ENCODE measurements around the gene KIRREL2. TPM values are rescaled to one million over a fixed set of nuclear protein-coding genes. Genes with fewer than 3 reads are reported as not detected.
"Not testable (repeated sequence)": the region's sequence is repeated elsewhere in the genome, so short reads cannot be mapped to it uniquely, and the experiment has no call there.

Gene KIRREL2
- total RNA-seq, 1 donor from 2014 or later = 0.18 TPM

DNA sequence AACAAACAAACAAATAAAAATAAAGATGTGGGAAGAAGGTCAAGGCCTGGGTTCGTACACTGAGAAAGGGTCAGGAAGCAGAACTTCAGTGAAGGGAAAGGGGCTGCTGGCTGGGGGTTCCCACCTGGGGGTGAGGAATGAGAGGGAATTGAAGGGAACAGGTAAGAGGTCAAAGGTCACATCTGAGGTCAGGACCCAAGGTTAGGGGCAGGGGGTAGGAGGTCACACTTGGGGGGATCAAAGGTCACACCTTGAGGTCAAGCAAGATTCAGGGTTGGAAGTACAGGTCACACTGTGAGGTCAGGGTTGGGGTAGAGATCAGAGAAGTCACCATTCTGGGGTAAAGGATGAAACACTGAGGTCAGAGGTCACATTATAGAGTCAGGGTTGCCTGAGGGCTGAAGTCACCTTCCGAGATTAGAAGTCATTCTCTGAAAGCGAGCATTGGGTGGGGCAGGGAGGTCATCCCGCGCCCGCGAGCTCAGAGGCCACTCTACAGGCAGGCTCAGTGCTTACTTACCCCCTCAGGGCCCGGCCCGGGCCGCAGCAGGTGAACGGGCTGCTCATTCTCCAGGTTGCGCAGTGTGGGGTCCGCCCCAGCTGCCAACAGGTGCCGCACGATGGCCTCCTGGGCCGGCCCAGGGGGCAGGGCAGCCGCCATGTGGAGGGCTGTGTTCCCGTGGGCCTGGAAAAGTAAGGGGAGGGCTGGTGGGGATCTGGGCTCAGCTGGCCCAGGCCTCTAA, 32.8 kb downstream of the KIRREL2 start:
- no peak for TF ChIP-seq EZH2 (IDR thresholded peaks at IDR 0.05; ENCODE audit: insufficient read depth, low read length)
- TF ChIP-seq, protein P1, sequence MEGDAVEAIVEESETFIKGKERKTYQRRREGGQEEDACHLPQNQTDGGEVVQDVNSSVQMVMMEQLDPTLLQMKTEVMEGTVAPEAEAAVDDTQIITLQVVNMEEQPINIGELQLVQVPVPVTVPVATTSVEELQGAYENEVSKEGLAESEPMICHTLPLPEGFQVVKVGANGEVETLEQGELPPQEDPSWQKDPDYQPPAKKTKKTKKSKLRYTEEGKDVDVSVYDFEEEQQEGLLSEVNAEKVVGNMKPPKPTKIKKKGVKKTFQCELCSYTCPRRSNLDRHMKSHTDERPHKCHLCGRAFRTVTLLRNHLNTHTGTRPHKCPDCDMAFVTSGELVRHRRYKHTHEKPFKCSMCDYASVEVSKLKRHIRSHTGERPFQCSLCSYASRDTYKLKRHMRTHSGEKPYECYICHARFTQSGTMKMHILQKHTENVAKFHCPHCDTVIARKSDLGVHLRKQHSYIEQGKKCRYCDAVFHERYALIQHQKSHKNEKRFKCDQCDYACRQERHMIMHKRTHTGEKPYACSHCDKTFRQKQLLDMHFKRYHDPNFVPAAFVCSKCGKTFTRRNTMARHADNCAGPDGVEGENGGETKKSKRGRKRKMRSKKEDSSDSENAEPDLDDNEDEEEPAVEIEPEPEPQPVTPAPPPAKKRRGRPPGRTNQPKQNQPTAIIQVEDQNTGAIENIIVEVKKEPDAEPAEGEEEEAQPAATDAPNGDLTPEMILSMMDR (IDR thresholded peaks at IDR 0.05; ENCODE audit: insufficient read depth, low read depth, low read length) = no peak
- H4K20me1 ChIP-seq (ENCODE audit: insufficient read depth, low read length) = peaks cover 5% of the 10 kb centered on the region
- no peak overlapping the region for H3K27ac ChIP-seq (ENCODE audit: low read depth, low read length)
- peaks cover 26% of the 10 kb centered on the region for H3K36me3 Mint-ChIP-seq (ENCODE audit: low read depth, unreplicated experiment)
- no peak overlapping the region for H3K4me2 ChIP-seq (ENCODE audit: low read length)
- H3K4me3 Mint-ChIP-seq (ENCODE audit: unreplicated experiment) = no peak overlapping the region
- no peak overlapping the region for H3K4me3 ChIP-seq (ENCODE audit: insufficient read depth, low read depth, low read length)
- H3K9ac ChIP-seq (ENCODE audit: low read length) = no peak overlapping the region
- no peaks in the 10 kb centered on the region for H3K4me1 ChIP-seq (ENCODE audit: insufficient read depth, low read length)
- H2AFZ ChIP-seq (ENCODE audit: low read depth, low read length) = no peak overlapping the region
- FAIRE-seq (no peak), DNase-seq (ENCODE audit: low read depth) (no peak)
- no peaks in the 10 kb centered on the region for H3K79me2 ChIP-seq (ENCODE audit: insufficient read depth, low read length)
- no peaks in the 10 kb centered on the region for H3K27me3 Mint-ChIP-seq (ENCODE audit: low read depth, unreplicated experiment)
- peaks cover 5% of the 10 kb centered on the region for H3K36me3 ChIP-seq (ENCODE audit: insufficient read depth, low read length)
- no peaks in the 10 kb centered on the region for H3K9me3 Mint-ChIP-seq (ENCODE audit: unreplicated experiment)
- no peaks in the 10 kb centered on the region for H3K9me3 ChIP-seq (ENCODE audit: insufficient read depth, low read depth, low read length)
- H3K4me1 Mint-ChIP-seq (ENCODE audit: low read depth, unreplicated experiment) = peaks cover 2% of the 10 kb centered on the region
- no peak overlapping the region for H3K27ac Mint-ChIP-seq (ENCODE audit: unreplicated experiment)
- no peaks in the 10 kb centered on the region for H3K27me3 ChIP-seq (ENCODE audit: insufficient read depth, low read length)

DNA sequence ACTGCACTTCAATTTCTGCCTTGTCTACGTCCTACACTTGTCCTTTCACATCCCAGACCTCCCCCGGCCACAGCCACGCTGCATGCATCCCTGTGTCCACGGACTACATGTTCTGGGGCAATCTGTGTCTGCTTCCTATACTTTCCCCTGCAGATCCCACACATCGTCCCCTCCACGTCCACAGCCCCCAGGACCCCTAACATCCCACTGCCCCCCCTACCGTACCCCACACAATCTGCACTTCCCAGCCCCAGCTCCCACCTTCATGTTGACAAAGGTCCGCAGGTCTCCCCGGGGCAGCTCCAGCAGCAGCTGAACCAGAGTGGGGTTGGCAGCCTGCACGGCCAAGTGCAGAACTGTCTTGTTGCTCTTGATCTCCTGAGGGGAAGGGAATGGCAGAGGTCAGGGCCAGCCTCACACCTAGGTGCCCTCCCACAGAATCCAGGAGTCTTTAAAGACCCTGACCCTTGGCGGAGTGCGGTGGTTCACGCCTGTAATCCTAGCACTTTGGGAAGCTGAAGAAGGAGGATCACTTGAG, 33.5 kb downstream of the KIRREL2 start:
- H2AFZ ChIP-seq (ENCODE audit: low read depth, low read length) = no peak overlapping the region

DNA sequence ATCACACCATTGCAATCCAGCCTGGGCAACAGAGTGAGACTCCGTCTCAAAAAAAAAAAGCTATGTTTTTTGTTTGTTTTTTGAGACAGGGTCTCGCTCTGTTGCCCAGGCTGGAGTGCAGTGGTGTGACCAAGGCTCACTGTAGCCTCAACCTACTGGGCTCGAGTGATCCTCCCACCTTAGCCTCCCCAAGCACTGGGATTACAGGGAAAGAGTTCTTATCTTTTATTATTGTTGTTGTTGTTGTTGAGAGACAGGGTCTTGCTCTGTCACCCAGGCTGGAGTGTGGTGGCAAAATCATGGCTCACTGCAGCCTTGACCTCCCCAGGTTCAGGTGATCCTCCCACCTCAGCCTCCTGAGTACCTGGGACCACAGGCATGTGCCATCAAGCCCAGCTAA, 35.1 kb downstream of the KIRREL2 start:
- not testable (repeated sequence) for H3K27ac Mint-ChIP-seq (ENCODE audit: unreplicated experiment); H3K4me1 Mint-ChIP-seq (ENCODE audit: low read depth, unreplicated experiment); DNase-seq (ENCODE audit: low read depth); H3K9me3 Mint-ChIP-seq (ENCODE audit: unreplicated experiment); H3K4me2 ChIP-seq (ENCODE audit: low read length); H2AFZ ChIP-seq (ENCODE audit: low read depth, low read length); FAIRE-seq; H3K79me2 ChIP-seq (ENCODE audit: insufficient read depth, low read length); H3K27me3 ChIP-seq (ENCODE audit: insufficient read depth, low read length); H4K20me1 ChIP-seq (ENCODE audit: insufficient read depth, low read length); H3K9ac ChIP-seq (ENCODE audit: low read length); H3K4me3 ChIP-seq (ENCODE audit: insufficient read depth, low read depth, low read length); H3K27ac ChIP-seq (ENCODE audit: low read depth, low read length); H3K4me3 Mint-ChIP-seq (ENCODE audit: unreplicated experiment); H3K4me1 ChIP-seq (ENCODE audit: insufficient read depth, low read length); H3K9me3 ChIP-seq (ENCODE audit: insufficient read depth, low read depth, low read length); H3K36me3 ChIP-seq (ENCODE audit: insufficient read depth, low read length); H3K27me3 Mint-ChIP-seq (ENCODE audit: low read depth, unreplicated experiment)
- H3K36me3 Mint-ChIP-seq (ENCODE audit: low read depth, unreplicated experiment) = peaks cover 22% of the 10 kb centered on the region

More for the DNA sequence above, 33.5 kb downstream of the KIRREL2 start:
- TF ChIP-seq, protein P1 (IDR thresholded peaks at IDR 0.05; ENCODE audit: insufficient read depth, low read depth, low read length) = no peak
- TF ChIP-seq EZH2 (IDR thresholded peaks at IDR 0.05; ENCODE audit: insufficient read depth, low read length) = no peak
- FAIRE-seq (no peak), DNase-seq (ENCODE audit: low read depth) (no peak)
- H3K79me2 ChIP-seq (ENCODE audit: insufficient read depth, low read length) = no peaks in the 10 kb centered on the region
- H3K27me3 ChIP-seq (ENCODE audit: insufficient read depth, low read length) = no peaks in the 10 kb centered on the region
- Mint-ChIP-seq H3K27ac (ENCODE audit: unreplicated experiment) (no peak overlapping the region), H3K27me3 (ENCODE audit: low read depth, unreplicated experiment) (no peaks in the 10 kb centered on the region), H3K4me1 (ENCODE audit: low read depth, unreplicated experiment) (peaks cover 2% of the 10 kb centered on the region), H3K9me3 (ENCODE audit: unreplicated experiment) (no peaks in the 10 kb centered on the region), H3K4me3 (ENCODE audit: unreplicated experiment) (no peak overlapping the region), H3K36me3 (ENCODE audit: low read depth, unreplicated experiment) (peaks cover 26% of the 10 kb centered on the region)
- no peaks in the 10 kb centered on the region for H3K9me3 ChIP-seq (ENCODE audit: insufficient read depth, low read depth, low read length)
- no peak overlapping the region for H3K9ac ChIP-seq (ENCODE audit: low read length)
- no peak overlapping the region for H3K4me2 ChIP-seq (ENCODE audit: low read length)
- H3K4me3 ChIP-seq (ENCODE audit: insufficient read depth, low read depth, low read length) = no peak overlapping the region
- H4K20me1 ChIP-seq (ENCODE audit: insufficient read depth, low read length) = peaks cover 5% of the 10 kb centered on the region
- no peak overlapping the region for H3K27ac ChIP-seq (ENCODE audit: low read depth, low read length)
- peaks cover 5% of the 10 kb centered on the region for H3K36me3 ChIP-seq (ENCODE audit: insufficient read depth, low read length)
- H3K4me1 ChIP-seq (ENCODE audit: insufficient read depth, low read length) = no peaks in the 10 kb centered on the region

Data from astrocyte (in vitro differentiated cells and primary cell).